Fibroblast of skin of back (primary cell): ENCODE measurements around the gene ZNF280D. TPM values are rescaled to one million over a fixed set of nuclear protein-coding genes. Genes with fewer than 3 reads are reported as not detected.
"Not testable (repeated sequence)": the region's sequence is repeated elsewhere in the genome, so short reads cannot be mapped to it uniquely, and the experiment has no call there.

Experiments used
- DNase-seq: peaks from one replicate; pipeline ENCODE4 v3.0.0-alpha.2; 2013
- polyA plus RNA-seq, 2 experiments: library from polyadenylated mRNA; unstranded; fragments of 120-200 nt; gene quantifications; one replicate each; pipeline ENCODE4 v1.2.1, GENCODE V29; 2013; ENCODE audit not compliant: insufficient read length in 2 of 2

The ZNF280D gene, protein sequence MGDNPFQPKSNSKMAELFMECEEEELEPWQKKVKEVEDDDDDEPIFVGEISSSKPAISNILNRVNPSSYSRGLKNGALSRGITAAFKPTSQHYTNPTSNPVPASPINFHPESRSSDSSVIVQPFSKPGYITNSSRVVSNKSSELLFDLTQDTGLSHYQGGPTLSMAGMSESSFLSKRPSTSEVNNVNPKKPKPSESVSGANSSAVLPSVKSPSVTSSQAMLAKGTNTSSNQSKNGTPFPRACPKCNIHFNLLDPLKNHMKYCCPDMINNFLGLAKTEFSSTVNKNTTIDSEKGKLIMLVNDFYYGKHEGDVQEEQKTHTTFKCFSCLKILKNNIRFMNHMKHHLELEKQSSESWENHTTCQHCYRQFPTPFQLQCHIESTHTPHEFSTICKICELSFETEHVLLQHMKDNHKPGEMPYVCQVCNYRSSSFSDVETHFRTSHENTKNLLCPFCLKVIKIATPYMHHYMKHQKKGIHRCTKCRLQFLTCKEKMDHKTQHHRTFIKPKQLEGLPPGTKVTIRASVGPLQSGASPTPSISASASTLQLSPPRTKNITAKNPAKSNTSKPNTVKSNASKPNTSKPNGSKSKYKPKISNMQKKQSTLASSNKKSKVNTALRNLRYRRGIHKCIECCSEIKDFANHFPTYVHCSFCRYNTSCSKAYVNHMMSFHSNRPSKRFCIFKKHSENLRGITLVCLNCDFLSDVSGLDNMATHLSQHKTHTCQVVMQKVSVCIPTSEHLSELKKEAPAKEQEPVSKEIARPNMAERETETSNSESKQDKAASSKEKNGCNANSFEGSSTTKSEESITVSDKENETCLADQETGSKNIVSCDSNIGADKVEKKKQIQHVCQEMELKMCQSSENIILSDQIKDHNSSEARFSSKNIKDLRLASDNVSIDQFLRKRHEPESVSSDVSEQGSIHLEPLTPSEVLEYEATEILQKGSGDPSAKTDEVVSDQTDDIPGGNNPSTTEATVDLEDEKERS
- polyA plus RNA-seq (2013, experiment 1 of 2; ENCODE audit: insufficient read length) = 16.5 TPM
- 22.9 TPM for polyA plus RNA-seq (2013, experiment 2 of 2; ENCODE audit: insufficient read length)

DNA sequence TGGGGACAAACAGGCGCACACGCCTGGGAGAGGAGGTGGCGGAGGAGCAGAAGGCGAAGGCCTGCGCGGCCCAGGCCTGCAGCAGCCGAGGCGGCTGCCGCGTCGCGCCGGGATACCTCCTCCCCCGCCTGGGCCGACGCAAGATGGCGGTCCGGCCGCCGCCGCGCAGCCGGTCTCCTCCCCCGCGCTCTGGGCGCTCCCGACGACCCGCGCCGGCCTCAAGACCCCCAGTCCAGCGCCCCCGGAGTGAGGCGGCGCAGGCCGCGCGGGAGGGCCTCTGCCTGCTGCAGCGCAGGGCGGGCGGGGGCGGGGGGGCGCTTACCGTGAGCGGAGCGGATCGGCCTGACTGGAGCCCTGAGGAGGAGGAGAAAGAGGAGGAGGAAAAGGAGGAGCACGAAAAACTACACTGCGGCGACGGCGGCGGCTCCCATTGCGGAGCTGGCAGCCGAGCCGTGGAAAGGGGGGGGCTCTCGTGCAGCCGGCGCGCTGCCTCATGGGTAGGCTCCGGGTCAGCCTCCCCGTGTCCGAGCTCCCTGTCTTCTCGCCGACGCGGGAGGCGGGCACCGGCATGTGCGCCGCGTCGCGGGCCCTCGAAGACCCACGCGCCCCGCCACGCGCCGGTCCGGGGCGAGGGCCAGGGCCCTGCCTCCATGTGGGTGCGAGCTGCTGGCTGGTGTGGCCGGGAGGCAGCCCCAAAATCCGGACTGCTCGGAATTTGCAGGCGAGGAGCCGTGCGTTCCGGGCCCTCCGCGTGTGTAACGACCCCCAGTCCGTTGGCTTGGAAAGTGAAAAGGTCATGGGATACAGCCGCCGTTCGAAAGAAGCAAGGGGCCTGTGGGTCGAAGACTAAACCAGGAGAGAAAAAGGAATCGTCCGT is at the start of gene ZNF280D:
Gene ZNF280D (minus strand): TSS at position 374 of the 877 bp plus-strand sequence. CDS start 26,400 bp downstream, outside the sequence.
- DNase-seq = peak; percentile 93

DNA sequence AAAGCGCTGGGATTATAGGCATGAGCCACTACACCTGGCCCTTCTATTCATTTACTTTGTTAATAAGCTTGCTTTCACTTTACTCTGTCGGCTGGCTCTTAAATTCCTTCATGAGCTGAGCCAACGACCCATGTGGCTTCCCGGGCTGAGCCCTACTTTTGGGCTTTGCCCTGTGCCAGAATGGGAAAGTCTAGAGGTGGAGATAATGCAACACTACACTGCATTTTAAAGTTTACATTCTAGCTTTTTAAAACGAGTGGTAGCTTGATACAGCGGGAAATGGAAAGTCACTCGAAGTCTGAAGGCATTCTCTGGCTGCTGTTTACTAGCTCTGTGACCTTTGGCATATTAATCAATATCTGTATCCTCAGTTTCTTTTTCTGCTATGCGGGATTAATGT is 49.0 kb upstream of the ZNF280D start:
- no peak for DNase-seq

DNA sequence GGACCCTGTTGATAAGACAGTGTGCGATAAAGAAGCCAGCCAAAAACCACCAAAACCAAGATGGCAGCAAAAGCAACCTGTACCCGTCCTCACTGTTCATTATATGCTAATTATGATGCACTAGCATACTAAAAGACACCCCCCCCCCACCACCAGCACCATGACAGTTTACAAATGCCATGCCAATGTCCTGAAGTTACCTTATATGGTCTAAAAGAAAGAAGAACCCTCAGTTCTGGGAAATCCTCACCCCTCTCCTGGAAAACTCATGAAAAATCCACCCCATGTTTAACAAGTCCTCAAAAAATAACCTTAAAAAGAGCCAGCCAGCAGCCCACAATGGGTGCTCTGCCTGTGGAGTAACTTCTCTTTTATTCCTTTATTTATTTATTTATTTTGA is 48.4 kb upstream of the ZNF280D start:
- DNase-seq = no peak

DNA sequence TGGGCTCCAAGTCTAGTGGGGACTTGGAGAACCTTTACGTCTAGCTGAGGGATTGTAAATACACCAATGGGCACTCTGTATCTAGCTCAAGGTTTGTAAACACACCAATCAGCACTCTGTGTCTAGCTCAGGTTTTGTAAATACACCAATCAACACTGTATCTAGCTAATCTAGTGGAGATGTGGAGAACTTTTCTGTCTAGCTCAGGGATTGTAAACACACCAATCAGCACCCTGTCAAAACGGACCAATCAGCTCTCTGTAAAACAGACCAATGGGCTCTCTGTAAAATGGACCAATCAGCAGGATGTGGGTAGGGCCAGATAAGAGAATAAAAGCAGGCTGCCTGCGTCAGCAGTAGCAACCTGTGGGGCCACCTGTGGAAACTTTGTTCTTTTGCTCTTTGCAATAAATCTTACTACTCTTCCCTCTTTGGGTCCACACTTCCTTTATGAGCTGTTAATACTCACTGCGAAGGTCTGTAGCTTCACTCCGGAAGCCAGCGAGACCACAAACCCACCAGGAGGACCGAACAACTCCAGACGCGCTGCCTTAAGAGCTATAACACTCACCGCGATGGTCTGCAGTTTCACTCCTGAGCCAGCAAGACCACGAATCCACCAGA is 46.9 kb upstream of the ZNF280D start:
- DNase-seq = not testable (repeated sequence)

DNA sequence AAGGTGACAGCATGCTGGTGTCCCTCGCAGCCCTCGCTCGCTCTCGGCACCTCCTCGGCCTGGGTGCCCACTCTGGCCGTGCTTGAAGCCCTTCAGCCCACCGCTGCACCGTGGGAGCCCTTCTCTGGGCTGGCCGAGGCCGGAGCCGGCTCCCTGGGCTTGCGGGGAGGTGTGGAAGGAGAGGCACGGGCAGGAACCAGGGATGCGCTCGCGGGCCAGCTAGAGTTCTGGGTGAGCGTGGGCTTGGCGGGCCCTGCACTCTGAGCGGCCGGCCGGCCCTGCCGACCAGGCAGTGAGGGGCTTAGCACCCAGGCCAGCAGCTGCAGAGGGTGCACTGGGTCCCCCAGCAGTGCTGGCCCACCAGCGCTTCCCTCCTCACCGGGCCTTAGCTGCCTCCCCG is 46.1 kb upstream of the ZNF280D start:
- DNase-seq = not testable (repeated sequence)

DNA sequence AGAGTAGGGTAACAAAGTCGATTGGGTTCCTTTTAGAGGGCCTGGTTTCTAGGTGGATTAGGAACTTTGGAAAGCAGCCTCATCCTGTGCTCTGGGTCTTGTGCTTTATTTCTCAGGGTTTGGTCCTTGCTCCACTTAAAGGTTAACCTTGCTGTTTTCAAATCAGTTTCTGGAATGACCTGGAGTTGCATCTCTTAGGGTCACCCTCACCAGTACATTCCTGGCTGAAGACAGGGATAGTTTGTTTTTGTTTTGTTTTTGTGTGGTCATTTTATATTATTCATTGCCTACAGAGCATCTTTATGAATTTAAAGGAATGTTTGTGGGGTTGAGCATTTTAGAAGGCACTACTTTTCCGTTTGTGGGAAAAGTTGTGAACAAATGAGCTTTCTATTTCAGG is 45.5 kb upstream of the ZNF280D start:
- DNase-seq = no peak

DNA sequence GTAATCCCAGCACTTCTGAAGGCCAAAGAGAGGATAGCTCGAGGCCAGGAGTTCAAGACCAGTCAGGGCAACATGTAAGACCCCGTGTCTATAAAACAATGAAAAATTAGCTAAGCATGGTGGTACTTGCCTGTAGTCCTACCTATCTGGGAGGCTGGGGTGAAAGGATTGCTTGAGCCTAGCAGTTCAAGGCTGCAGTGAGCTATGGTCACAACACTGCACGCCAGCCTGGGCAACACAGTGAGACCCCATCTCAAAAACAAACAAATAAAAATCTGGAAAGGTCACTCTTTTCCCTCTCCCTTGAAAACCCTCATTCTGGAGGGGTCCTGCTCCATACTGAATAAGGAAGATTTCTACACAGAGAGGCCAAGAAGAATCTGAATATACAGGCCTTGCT is 43.5 kb upstream of the ZNF280D start:
- DNase-seq = no peak

DNA sequence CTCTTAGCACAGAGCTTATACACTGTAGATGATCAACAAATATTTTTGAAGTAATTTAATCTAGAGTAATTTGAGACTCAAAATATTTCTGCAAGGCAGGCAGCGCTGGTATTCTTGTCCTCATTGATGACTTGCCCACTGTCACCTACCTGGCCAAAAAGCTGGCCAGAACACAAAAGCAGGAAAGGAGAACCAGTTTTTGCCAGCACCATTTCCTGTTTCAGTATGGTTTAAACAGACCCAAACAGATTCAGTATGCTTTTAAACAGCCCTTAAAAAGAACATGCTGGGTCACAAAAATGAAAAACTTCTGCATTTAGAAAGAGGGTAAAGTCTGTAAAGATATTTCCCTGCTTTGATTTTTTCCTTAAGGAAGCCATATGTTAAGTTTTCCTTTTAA is 42.3 kb upstream of the ZNF280D start:
- DNase-seq = no peak

DNA sequence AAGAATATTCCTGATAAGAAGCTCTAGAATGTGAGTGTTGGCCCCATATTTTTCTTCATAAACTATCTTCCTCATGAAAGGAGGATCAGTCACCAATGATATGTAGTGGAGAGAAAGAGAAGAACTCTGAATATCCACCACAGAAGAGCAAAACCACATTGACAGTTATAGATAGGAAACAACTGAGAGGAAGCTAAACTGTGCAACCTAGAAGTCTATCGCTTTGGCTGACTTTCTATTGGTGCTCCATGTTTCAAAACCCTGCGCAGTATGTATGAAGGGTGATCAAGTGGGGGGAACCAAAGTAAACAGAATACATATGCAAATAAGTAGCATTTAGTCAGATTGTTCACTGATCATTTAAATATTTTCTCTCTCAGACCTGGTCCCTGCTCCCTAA is 41.0 kb upstream of the ZNF280D start:
- no peak for DNase-seq

DNA sequence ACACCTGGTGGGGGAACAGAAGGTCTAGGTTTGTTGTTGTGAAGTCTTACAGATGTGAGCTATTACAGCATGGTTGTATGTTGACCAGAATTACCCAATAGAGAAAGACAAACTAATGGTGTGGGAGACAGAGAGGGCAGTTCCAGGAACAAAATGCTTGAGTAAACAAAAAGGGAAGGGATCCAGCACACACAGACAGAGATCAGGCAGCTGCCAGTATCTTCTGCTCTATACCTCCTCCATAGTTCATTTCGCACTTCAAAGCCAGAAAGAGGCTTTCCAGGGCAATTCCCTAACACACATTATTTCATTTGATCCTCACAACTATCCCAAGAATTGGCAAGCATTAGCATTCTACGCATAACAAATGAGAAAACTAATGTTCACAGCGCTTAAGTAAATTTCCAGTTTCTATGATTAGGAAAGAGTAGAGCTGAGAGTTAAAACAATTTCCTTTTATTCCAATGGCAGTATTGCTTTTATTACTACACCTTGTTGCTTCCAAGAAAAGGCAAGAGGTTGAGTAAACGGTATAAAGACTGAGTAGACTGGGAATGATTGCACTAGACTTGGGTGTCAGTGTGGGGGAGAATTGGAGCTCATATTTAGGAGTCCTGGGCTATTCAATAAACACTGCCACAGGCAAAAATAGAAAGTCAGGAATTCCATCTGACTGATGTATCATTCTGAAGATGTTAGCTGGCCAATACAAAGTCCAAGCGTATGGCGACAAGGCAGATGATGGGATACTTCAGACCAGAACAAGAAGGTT is 39.7 kb upstream of the ZNF280D start:
- DNase-seq = peak; percentile 85

DNA sequence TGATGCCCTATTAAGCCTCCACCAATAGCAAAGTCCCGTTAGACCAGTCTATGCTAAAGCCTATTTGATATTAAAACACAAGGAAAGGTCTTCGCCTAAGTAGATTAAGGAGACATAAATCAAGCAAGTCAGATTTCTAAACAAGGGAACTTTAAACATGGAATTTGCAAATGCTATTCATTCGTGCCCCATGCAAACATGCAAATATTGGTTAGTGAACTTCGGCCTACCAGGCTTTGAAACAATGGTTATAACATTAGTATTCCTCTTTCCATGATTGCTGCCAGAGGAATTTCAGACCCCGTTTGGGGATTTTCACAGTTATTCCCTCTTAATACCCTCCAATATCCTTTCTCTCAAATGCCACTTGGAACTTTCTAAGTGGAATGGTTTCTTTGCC is 36.9 kb upstream of the ZNF280D start:
- no peak for DNase-seq

DNA sequence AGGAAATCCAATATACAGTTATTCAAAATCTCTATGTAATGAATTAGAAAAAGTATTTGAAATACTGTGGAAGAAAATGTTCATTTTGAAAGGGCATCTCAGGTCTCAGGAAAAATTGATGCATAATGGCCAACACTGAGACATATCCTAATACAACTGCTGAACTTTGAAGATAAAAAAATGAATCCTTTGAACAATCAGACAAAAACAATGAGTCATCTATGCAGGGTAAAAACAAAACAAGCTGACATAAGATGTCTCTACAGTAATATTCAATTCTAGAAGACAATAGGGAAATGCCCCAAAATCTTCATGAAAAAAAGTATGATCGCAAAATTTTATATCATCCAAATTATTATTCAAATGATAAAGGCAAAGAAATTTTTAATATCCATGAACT is 34.0 kb upstream of the ZNF280D start:
- peak; percentile 29 for DNase-seq

DNA sequence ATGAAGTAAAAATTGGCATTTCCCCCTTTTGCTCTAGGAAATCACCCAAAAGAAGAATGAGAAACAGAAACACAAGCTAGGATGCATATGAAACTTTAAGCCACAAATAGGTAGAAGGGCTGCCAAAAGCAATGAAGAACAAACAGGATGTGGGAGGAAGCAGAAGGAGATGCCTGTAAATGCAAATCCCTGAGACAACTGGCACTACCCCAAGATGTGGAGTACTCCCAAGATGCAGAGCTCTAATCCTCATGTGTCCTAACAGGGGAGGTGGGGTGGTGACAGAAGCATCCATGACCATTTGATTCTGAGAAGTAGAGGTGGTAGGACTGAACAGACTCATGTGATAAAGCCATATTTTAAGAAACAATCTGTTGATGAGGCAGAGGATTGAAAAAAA is 31.9 kb upstream of the ZNF280D start:
- peak; percentile 58 for DNase-seq

DNA sequence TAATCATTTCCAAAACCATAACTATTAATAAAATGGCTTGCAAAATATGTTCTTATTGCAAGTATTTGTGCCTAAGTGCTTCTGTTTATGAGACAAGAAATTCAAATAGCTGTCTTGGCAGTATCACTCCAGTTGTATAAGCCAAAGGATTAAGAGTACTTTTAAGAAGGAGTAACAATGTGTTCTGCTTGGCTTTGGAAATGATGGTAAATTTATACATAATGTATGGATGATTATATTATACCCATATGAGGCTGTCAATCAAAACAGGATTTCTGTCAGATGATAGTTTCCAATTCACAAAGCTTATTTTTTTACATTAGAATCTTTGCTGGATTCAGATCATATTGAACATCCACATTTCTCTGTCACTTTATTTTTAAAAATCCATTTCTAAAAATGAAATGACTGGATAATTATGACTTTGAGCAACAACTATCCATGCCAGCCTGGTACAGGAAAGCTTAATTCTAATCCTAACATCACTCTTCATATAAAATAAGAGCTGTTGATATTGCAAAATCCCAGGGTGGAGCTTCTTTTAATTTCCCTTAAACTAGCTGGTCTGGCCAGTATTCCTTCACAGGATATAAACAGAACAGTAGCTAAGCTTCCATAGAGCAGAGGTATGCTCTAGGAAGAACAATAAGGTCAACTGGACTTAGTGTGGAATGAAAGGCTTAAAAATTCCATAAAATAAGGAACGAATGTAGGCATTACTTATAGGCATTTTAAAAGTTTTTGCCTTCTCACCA is 30.0 kb upstream of the ZNF280D start:
- no peak for DNase-seq

DNA sequence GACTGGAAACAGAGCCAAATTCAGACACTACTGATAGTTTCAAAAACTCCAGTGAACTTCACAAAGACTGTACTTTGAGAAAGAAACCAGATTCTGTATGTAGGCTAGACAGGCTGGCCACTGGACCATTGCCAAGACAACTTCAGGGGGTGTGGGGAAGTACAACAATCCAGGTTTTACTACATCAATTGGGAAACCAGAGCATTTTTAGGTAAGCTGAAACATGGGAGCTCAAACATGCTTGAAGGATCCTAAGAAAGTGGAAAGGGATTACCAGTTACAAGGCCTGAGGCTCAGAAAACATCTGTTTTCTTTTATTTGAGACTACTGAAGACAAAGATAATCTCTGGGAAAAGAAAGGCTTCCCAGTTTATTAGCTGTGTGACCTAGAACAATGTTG is 26.9 kb upstream of the ZNF280D start:
- no peak for DNase-seq

DNA sequence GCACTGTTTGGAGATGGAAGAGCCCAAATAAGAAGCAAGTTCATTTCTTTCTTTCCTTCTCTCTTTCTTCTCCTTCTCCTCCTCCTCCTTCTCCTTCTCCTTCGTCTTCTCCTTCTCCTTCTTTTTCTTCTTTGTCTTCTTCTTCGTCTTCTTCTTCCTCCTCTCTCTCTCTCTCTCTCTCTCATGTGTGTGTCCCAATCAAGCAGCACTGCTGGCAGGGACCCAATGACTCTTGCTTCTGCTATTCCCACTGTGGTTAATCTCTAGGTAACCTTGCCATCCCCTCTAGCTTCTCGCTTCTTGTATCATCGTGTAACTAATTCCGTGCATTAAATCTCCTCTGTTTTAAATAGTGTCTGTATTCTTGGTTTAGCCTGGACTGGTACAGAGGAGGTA is 26.1 kb upstream of the ZNF280D start:
- DNase-seq = peak; percentile 93

DNA sequence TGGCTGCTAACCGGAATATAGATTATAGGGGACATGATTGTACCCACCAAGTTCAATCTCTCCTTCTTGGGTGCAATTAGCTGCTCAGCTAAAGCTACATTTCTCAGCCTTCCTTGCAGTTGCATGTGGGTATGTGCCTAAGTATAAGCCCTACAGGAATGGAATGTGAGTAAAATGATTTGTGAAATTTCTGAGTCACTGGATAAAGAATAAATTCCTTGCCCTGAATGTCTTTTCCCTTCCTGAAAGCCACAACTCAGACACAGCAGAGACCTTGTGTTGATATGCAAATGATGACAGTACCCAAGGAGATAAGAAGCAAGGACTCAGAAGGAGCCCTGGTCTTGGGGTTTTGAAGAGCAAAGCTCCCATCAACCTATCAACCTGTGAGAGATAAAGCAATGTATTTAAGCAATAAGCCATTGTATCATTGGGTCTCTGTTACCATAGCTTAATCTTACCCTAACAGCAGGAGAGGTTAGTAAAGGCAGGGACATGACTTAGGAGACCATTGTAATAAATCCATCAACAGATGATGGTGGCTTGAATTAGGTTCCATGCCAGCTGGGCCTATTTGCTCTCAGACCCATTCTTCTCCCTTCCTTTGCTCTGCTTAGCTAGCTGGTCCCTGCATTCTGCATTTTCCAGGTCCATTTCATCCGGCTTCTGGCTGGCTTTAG is 25.6 kb upstream of the ZNF280D start:
- DNase-seq = peak; percentile 93

DNA sequence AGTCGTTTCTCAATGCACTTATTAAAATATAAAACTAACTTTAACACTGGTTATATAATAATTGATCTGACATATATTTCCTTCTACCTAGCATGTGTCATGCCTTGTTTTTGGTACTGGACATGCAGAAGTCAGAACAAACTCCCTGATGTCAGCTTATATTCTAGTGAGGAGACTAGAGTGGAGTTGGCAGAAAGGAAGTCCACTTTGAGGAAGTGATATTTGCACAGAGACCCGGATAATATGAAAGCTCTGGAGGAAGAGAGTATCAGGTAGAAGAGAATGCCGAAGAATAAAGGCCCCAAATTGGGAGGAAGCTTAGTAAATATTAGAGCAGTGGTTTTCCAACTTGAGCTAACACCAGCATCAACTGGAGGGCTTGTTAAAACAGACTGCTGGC is 24.6 kb upstream of the ZNF280D start:
- DNase-seq = no peak

DNA sequence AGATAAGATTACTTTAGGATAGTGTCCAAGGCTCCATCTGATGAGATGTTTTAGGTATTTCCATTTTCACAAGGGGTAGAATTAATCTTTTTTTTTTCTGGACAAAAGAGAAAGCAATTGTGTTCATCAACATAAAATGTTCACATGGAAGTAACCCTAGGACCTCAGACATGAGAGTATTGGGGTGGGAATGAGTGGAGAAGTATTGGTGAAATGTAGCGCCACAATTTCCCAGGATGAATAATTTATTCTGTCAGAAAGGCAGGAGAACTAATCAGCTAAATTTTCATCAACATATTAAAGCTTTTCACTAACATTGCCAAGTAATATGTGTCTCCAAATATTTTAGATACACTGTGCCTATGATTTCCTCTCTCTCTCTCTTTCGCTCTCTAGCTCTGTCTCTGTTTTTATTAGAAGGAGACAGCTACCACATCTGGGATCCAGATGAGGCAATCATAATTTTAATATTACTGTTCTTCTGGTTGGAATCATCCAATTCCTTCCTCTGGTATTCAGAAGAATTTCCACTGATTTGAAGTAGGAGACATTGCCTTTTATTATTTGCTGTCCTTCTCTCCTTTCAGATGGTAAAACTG is 21.6 kb upstream of the ZNF280D start:
- no peak for DNase-seq
